GM12864 (cell line): Measurements from ENCODE around the gene CHDH.

Experiments
- DNase-seq: peaks from one replicate; pipeline ENCODE4 v3.0.0-alpha.2; 2011; ENCODE audit warnings: low read depth
- H3K4me3 ChIP-seq: 2 replicates; pipeline ENCODE4 v1.5.1; 2011; ENCODE audit warnings: mild to moderate bottlenecking, low read depth, low read length, control low read depth
- TF ChIP-seq, protein P1 (sequence below): IDR thresholded peaks from 2 replicates; pipeline ENCODE4 v1.5.1; 2011; ENCODE audit warnings: low read depth, mild to moderate bottlenecking, moderate library complexity, low read length, control low read depth, inconsistent platforms; ENCODE audit errors: missing control alignments

Gene CHDH

DNA sequence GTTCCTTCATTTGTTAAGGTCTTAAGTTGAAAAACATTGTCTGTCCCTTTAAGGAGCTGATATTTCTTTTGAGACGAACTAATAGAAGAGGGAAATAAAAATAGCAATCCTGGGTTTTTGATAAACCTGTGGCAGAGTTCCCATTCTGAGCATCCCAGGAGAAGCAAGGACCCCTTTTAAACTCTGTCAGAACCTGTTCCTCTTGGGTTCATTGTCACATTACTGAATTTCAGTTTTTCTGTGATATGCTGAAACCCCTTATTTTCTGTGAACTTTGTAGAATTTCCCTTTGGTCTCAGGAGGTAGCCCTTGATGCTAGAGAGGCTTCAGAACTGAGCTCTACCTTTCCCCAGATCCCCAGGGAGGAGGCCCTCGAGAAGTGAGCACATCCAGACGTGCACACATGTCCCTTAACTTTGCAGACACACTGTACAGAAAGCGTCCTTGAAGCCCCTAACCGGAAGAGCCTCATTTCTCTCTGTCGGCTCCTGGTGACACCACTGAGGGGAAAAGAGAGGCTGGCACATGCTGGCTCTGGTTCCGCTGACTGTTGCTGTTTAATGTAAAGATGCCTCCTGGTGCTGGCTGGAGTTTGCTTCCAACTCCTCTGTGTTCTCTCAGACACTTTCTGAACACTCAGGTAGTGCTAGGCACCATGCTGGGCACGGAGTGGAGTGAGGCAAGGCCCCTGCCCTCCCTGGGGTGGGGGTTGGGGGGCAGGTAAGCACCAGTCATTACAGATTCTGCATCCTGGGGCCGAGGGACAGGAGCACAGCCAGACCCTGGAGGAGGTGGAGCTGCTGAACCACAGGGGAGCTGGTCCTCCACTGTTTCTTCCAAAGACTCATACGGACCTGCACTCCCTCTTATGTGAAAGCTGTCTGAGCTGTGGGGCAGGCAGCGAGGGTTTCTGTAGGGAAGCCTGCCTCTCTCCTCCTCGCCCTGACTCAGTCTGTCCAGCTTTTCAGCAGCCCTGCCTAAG lies 77.5 kb downstream of the CHDH start:
- TF ChIP-seq, protein P1, sequence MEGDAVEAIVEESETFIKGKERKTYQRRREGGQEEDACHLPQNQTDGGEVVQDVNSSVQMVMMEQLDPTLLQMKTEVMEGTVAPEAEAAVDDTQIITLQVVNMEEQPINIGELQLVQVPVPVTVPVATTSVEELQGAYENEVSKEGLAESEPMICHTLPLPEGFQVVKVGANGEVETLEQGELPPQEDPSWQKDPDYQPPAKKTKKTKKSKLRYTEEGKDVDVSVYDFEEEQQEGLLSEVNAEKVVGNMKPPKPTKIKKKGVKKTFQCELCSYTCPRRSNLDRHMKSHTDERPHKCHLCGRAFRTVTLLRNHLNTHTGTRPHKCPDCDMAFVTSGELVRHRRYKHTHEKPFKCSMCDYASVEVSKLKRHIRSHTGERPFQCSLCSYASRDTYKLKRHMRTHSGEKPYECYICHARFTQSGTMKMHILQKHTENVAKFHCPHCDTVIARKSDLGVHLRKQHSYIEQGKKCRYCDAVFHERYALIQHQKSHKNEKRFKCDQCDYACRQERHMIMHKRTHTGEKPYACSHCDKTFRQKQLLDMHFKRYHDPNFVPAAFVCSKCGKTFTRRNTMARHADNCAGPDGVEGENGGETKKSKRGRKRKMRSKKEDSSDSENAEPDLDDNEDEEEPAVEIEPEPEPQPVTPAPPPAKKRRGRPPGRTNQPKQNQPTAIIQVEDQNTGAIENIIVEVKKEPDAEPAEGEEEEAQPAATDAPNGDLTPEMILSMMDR, result no peak
- no peak overlapping the region for H3K4me3 ChIP-seq
- no peak for DNase-seq

DNA sequence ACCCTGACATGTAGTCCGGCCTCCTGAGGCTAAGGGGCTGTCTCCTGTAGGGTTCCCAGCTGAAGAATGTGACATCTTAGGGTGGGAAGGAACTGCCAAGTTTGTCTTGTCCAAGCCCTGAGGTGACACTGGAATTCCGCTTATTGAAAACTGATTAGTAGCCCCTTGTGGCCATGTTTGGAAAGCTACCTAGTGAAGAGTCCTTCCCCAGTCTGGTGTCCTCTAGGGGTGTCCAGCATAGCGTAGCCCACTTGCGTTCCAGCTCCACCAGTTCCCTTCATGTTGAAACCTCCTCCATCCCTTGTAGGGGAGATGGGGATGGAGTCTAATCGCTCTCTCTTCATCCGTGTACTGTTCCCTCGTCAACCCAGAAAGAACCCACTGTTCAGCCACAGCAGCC lies 79.5 kb downstream of the CHDH start:
- no peak for DNase-seq
- TF ChIP-seq, protein P1, result no peak
- no peak overlapping the region for H3K4me3 ChIP-seq

DNA sequence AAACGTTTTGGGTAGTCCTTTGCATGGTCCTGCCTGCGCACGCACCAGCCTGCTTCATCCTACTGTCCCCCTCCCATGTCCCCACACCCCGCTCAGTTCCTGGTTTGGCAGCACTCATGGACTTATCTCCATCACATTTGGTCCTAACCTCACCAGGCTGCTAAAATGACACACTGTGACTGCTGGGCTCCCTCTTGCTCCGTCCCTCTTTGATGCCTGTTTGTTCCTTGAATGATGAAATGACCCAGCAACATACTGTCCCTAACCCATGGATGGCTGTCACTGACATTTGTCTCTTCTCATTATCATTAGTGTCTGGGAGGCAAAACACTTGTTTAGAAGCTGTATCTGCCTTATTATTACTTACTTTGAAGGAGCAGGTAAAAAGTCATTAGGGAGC lies 80.5 kb downstream of the CHDH start:
- TF ChIP-seq, protein P1, result no peak
- no peak for DNase-seq
- no peak overlapping the region for H3K4me3 ChIP-seq

DNA sequence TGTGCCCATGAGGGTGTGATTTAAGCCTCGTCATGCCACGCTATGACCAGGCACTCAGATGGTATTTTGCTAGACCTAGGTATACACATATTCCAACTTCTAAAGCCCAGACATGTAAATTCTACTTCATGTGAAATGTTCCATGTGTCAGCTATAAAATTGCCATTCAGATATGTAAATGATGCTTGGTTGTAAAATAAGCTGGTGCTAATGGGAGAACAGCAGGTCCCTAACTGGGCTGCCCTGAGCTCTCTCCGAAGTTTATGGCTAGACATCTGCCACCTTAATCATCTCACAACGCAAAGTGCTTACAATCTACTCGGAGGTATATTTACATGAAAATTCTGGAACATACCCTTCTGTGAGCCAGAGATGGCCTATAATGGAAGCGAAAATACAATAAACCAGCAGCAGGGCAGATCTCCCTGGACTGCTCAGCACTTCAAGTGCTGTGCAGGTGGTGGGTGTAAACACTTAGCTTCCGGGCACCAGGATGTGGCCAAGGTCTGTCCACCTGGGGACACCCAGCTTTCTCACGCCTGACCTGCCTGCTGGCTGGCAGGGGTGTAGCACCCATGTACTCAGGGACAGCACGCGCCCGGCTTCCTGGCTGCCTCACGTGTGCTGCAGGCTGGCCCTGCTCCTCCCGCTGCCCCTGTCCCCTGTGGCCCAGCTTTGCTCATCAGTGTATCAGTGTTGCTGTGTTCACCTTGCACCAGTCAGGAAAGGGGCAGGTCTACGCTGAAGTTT lies 82.0 kb downstream of the CHDH start:
- H3K4me3 ChIP-seq, result no peak overlapping the region
- DNase-seq, result no peak
- TF ChIP-seq, protein P1, result no peak

DNA sequence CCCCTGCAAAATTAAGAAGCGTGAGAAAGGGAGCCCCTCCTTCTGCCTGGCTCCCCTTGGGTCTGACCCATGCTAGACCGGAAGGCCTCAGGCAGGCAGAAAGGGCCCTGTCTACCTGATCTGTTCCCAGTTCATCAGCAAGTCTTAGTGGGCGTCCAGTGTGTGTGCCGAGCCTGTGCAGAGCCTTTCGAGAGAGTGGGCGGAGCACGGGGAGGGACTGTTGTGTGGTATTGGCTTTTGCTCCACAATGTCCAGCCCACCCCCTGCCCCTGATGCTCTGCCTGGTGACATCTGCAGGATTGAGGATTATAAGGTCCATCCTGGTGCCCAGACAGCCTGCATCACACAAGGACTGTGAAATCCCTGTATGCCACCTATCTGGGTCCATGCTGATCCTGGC lies 82.9 kb downstream of the CHDH start:
- no peak for DNase-seq
- TF ChIP-seq, protein P1, result no peak
- H3K4me3 ChIP-seq, result no peak overlapping the region
